ENCODE measurements around the gene WDR31. TPM values are rescaled to one million over a fixed set of nuclear protein-coding genes. Genes with fewer than 3 reads are reported as not detected.
A peak's percentile ranks its signal among the peaks of the same experiment; 100 is the strongest.

WDR31 gene
- total and polyA plus RNA-seq, 3 donors from 2014 or later: 6.8 to 18.2 (median 10.2) TPM

GRCh38 chr9:113376634-113377567, 36.8 kb upstream of the WDR31 start, which contains the start of gene HDHD3:
HDHD3 (minus strand) TSS chr9:113376986; CDS start chr9:113374354, 2,632 bp downstream.
- Histone ChIP-seq H3K4me1 (peaks cover 12% of the 10 kb centered on the region), H3K9me3 (no peaks in the 10 kb centered on the region), H3K27me3 (no peaks in the 10 kb centered on the region), H3K4me3 (peak within 1 kb of the TSS; percentile 68 to 93), H3K27ac (peak within 1 kb of the TSS; percentile 76 to 78), H3K36me3 (ENCODE audit: low read depth, missing control alignments) (no peaks in the 10 kb centered on the region)
- WGBS, 2 donors: 1 to 3% methylated on average over 44 to 74 of the region's 74 CpGs
- DNase-seq: peak; percentile 88
- intact Hi-C loops (cut with DNase I; ENCODE audit: low total_unique reads): no loop called here
- TF ChIP-seq CTCF (IDR thresholded peaks at IDR 0.05) (no peak), POLR2A (IDR thresholded peaks at IDR 0.05) (no peak)

GRCh38 chr9:113375057-113376023, 35.3 kb upstream of the WDR31 start:
- no peaks in the 10 kb centered on the region for H3K9me3 ChIP-seq
- TF ChIP-seq CTCF (IDR thresholded peaks at IDR 0.05) (no peak), POLR2A (IDR thresholded peaks at IDR 0.05) (no peak)
- H3K36me3 ChIP-seq (ENCODE audit: low read depth, missing control alignments): no peaks in the 10 kb centered on the region
- H3K4me3 ChIP-seq: no peak overlapping the region
- 64 to 89% methylated on average over 6 of the region's 6 CpGs for WGBS, 2 donors
- H3K4me1 ChIP-seq: peaks cover 12% of the 10 kb centered on the region
- no peak overlapping the region for H3K27ac ChIP-seq
- no peak for DNase-seq
- intact Hi-C loops (cut with DNase I; ENCODE audit: low total_unique reads): no loop called here
- no peaks in the 10 kb centered on the region for H3K27me3 ChIP-seq

- 79 to 87% methylated on average over 4 to 22 of the region's 24 CpGs for WGBS, 2 donors
- Histone ChIP-seq H3K36me3 (ENCODE audit: low read depth, missing control alignments) (no peaks in the 10 kb centered on the region), H3K27ac (no peak overlapping the region), H3K27me3 (no peaks in the 10 kb centered on the region), H3K4me3 (no peak overlapping the region), H3K4me1 (peaks cover 10% of the 10 kb centered on the region), H3K9me3 (no peaks in the 10 kb centered on the region)
- DNase-seq: no peak
- TF ChIP-seq POLR2A (IDR thresholded peaks at IDR 0.05) (no peak), CTCF (IDR thresholded peaks at IDR 0.05) (no peak)
- intact Hi-C loops (cut with DNase I; ENCODE audit: low total_unique reads): no loop called here
Observed at GRCh38 chr9:113373676-113374392, 33.8 kb upstream of the WDR31 start.

GRCh38 chr9:113373256-113373655, 33.2 kb upstream of the WDR31 start:
- TF ChIP-seq CTCF (IDR thresholded peaks at IDR 0.05) (no peak), POLR2A (IDR thresholded peaks at IDR 0.05) (no peak)
- DNase-seq: no peak
- H3K4me1 ChIP-seq: peaks cover 8% of the 10 kb centered on the region
- no peak overlapping the region for H3K4me3 ChIP-seq
- H3K27ac ChIP-seq: no peak overlapping the region
- no peaks in the 10 kb centered on the region for H3K36me3 ChIP-seq (ENCODE audit: low read depth, missing control alignments)
- 67 to 78% methylated on average over 3 of the region's 3 CpGs for WGBS, 2 donors
- H3K27me3 ChIP-seq: no peaks in the 10 kb centered on the region
- no peaks in the 10 kb centered on the region for H3K9me3 ChIP-seq
- intact Hi-C loops (cut with DNase I; ENCODE audit: low total_unique reads): no loop called here
